Adrenal gland (tissue), 12 donors: ENCODE results near the gene COL23A1. TPM values are rescaled to one million over a fixed set of nuclear protein-coding genes. Genes with fewer than 3 reads are reported as not detected.

Experiments
- DNase-seq, 7 donors: peaks; one replicate each; pipeline ENCODE4 v3.0.0-alpha.2; 2019 to 2020
- H3K27ac ChIP-seq, 5 donors: fragments of 200-600 bp; sonication (generic) in 4 of 5; 1 replicate in 3 of 5; 2 replicates in 2 of 5; pipeline versions ENCODE4 v1.5.1 to v1.8.0; 2016 to 2020; ENCODE audit warnings: mild to moderate bottlenecking in 1 of 5
- H3K27me3 ChIP-seq: fragments of 200-600 bp; 2 replicates; pipeline ENCODE4 v1.8.0; 2021
- H3K36me3 ChIP-seq, 2 donors: fragments of 200-600 bp; replicated peaks in 1 of 2; 1 replicate in 1 of 2; 2 replicates in 1 of 2; pipeline versions ENCODE4 v1.5.1 to v1.8.0; 2018 to 2022
- H3K4me1 ChIP-seq, 2 donors: fragments of 200-600 bp; replicated peaks in 1 of 2; 1 replicate in 1 of 2; 2 replicates in 1 of 2; pipeline versions ENCODE4 v1.5.1 to v1.8.0; 2018 to 2021
- H3K4me3 ChIP-seq, 4 donors: fragments of 200-600 bp; sonication (generic) in 3 of 4; one replicate each; pipeline ENCODE4 v1.5.1; 2016 to 2018
- H3K9me3 ChIP-seq, 3 donors: fragments of 200-600 bp; sonication (generic) in 1 of 3; replicated peaks in 1 of 3; 1 replicate in 2 of 3; 2 replicates in 1 of 3; pipeline versions ENCODE4 v1.5.1 to v1.8.0; 2016 to 2021
- CTCF ChIP-seq, 6 experiments: fragments of 450-650 bp in 4 of 6; fragments of 200-600 bp in 2 of 6; sonication (generic) in 1 of 6; IDR thresholded peaks; 1 replicate in 5 of 6; 2 replicates in 1 of 6; pipeline versions ENCODE4 v1.5.1 to v1.8.0; 2016 to 2021; ENCODE audit warnings: antibody characterized with exemption in 6 of 6, mild to moderate bottlenecking in 2 of 6, moderate library complexity in 1 of 6
- POLR2A ChIP-seq, 2 donors: fragments of 450-650 bp; IDR thresholded peaks; one replicate each; pipeline ENCODE4 v1.6.1; 2017; ENCODE audit warnings: antibody characterized with exemption in 2 of 2, mild to moderate bottlenecking in 2 of 2, moderate library complexity in 1 of 2
- WGBS, 4 donors: extraction: QIAGEN DNeasy Blood & Tissue Kit in 2 of 4; methylation state at CpG; one replicate each; pipeline versions ENCODE4 v1.1.5 to v1.1.7; 2013 to 2017; 5-methylcytosine and 5-hydroxymethylcytosine counted together
- intact Hi-C, 2 donors: fragments of 100-400 bp; cut with DNase I; formaldehyde crosslinking; loops; one replicate each; pipeline versions ENCODE4 v1.14.1 to v1.15.0; 2022 to 2023
- polyA plus RNA-seq, 3 donors: library from polyadenylated mRNA; stranded (reverse); fragments of 200-250 nt in 2 of 3; fragments of 350-450 nt in 1 of 3; fragmentation: Illumina TruSeq in 1 of 3; extraction: RNeasy Lipid Tissue Mini Kit (QIAGEN cat#74804) in 1 of 3; gene quantifications; one replicate each; pipeline ENCODE4 v1.2.3, GENCODE V29; 2013 to 2014
- total RNA-seq, 9 donors: library from RNA; depleted of rRNA in 4 of 9; stranded (reverse); fragments of >200 nt in 4 of 9; fragments of 120-200 nt in 1 of 9; fragmentation: NEBNext Ultra II Directional in 1 of 9; extraction: Animal tissue kit (Norgen Biotek cat#: 25700) in 1 of 9; gene quantifications; one replicate each; pipeline versions ENCODE4 v1.1.0 to v1.2.4, GENCODE V29; 2013 to 2023
- donor health status: healthy with polysubstance abuse.
- donor health status: Bipolar disorder and iron deficiency.
- donor health status: DM: yes; HTN: yes; CAD: no.
- donor health status: DM: no; HTN: no; CAD: no.
- donor health status: DM: no; HTN: no; CAD: no.
- donor health status: DM: yes; HTN: yes; CAD: no.

The COL23A1 gene
- total and polyA plus RNA-seq, 12 donors = 0.09 to 4.4 (median 0.88) TPM

DNA sequence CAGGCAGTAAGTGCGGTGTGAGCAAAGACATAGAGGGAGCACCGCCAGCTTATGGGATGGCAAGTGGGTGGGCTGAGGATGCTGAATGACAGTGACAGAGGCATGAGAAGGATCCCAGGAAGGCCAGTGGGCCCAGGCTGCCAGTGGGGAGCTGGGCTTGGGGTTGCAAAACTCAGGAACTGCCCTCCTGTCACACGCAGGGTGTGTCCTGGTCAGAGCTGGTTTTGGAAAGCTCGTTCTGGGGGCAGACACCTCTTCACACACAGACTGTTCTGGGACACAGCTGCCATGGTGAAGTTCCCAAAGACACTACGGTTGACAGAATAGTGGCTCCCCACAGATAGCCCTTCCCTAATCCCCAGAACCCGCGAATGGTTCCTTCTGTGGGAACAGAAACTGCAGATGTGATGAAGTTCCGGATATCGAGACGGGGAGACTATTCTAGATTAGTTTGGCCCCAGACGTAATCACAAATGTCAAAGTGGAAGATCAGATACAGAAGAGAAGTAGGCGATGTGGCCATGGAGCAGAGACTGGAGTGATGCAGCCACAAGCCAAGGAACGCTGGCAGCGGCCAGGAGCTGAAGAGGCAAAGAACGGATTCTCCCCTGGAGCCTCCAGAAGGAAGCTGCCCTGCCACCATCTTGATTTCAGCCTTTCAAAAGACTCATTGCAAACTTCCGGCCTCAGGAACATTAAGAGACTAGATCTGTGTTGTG is 159.0 kb downstream of the COL23A1 start:
- Histone ChIP-seq H3K27ac (no peak overlapping the region), H3K9me3 (no peaks in the 10 kb centered on the region), H3K4me3 (no peak overlapping the region), H3K4me1 (no peaks in the 10 kb centered on the region), H3K36me3 (no peaks in the 10 kb centered on the region), H3K27me3 (no peaks in the 10 kb centered on the region)
- no peak for TF ChIP-seq CTCF (IDR thresholded peaks at IDR 0.05)
- no peak for TF ChIP-seq POLR2A (IDR thresholded peaks at IDR 0.05)
- 90 to 93% (median 92%) methylated on average over 15 to 16 of the region's 16 CpGs for WGBS, 4 donors
- DNase-seq = peak in 1 of 7 donors; percentile 5
- intact Hi-C loops = no loop called here

DNA sequence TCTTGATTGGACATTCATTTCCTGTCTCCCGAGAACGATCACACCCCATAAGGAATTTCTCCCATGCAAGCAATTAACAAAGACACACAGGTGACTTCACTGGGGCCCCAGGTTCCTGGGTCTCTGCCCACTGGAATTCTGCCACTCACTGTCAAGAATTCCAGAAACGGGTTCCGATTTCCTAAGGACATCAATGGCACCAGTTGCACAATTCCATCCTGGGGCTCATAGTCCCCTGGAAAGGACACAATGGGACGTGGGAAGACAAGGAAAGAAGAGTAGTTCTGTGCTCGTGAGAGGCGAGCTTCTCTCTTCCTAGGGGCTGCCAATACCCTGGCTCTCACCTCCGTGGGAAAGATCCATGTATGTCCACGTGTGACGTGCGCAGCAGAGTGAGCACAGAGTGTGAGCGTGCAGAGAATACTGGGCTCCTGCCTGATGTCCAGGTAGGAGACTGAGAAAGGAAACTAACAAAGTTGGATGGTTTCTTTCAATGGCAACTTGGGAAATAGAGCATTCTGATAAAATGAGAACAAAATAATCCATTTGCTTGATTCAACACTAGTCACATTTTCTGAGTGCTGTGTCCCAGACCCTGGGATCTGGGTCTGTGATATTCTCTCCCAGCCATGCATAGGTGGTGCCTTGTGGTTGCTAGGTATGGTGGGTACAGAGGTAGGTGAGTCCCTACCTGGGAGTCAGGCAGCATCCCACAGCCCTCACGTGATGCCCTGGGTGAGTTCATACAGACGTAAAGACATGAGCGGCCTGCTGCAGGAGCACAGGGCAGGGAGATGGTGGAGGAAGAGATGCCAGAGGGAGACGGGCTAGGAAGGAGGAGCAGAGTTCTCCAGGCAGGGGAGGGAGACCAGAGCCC is 159.8 kb downstream of the COL23A1 start:
- TF ChIP-seq POLR2A (IDR thresholded peaks at IDR 0.05) = no peak
- TF ChIP-seq CTCF (IDR thresholded peaks at IDR 0.05) = no peak
- Histone ChIP-seq H3K4me3 (no peak overlapping the region), H3K27ac (no peak overlapping the region), H3K27me3 (no peaks in the 10 kb centered on the region), H3K36me3 (no peaks in the 10 kb centered on the region), H3K9me3 (no peaks in the 10 kb centered on the region), H3K4me1 (no peaks in the 10 kb centered on the region)
- intact Hi-C loops = no loop called here
- 78 to 86% (median 82%) methylated on average over 16 of the region's 16 CpGs for WGBS, 4 donors
- DNase-seq = peak in 2 of 7 donors; percentile 6 to 11

DNA sequence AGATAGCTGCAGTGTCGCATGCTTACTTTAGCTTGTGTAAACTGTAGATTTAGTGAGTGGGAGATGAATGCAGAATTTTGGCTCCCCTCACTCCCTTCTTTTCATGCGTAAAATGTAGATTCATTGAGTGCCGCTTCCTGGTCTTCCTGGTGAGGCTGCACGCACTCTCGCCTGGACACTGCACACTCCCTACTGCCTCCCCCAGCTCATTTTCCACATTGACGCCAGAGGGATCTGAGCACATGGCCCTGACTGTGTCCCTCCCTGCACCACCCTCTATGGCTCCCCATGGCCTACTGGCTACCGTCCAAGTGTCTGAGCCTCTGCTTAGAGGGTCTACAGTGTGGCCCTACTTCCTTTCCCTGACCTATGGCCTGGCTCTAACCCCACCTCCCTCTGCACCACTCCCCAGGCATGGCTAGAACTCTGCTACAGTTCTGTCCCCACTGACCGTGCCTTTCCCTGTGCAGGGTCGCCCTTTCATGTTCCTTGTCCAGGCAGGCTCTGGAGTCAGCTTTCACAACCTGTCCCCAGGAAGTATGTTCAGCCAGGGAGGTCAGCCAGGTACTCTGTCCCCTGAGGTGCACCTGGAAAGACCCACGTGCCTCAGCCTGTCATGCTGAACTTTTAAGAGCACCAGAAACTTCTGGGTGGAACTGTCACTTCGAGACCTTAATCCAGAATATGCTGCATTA is 160.6 kb downstream of the COL23A1 start:
- Histone ChIP-seq H3K36me3 (no peaks in the 10 kb centered on the region), H3K9me3 (no peaks in the 10 kb centered on the region), H3K27me3 (no peaks in the 10 kb centered on the region), H3K4me1 (no peaks in the 10 kb centered on the region), H3K4me3 (no peak overlapping the region), H3K27ac (peak overlapping the region in 1 of 5 donors; percentile 83)
- 84 to 86% (median 84%) methylated on average over 11 of the region's 11 CpGs for WGBS, 4 donors
- TF ChIP-seq POLR2A (IDR thresholded peaks at IDR 0.05) = no peak
- TF ChIP-seq CTCF (IDR thresholded peaks at IDR 0.05) = no peak
- peak in 2 of 7 donors; percentile 15 to 28 for DNase-seq
- intact Hi-C loops = no loop called here

- H3K9me3 ChIP-seq = no peaks in the 10 kb centered on the region
- H3K4me1 ChIP-seq = no peaks in the 10 kb centered on the region
- H3K27ac ChIP-seq = peak overlapping the region in 2 of 5 donors; percentile 8 to 83
- H3K36me3 ChIP-seq = no peaks in the 10 kb centered on the region
- intact Hi-C loops = no loop called here
- peak in 1 of 7 donors; percentile 30 for DNase-seq
- no peak for TF ChIP-seq CTCF (IDR thresholded peaks at IDR 0.05)
- no peak for TF ChIP-seq POLR2A (IDR thresholded peaks at IDR 0.05)
- H3K4me3 ChIP-seq = no peak overlapping the region
- H3K27me3 ChIP-seq = no peaks in the 10 kb centered on the region
- 73 to 77% (median 75%) methylated on average over 5 to 10 of the region's 10 CpGs for WGBS, 4 donors
Observed at GRCh38 chr5:178429156-178429468, 161.1 kb downstream of the COL23A1 start.
